HL-60 (cell line): ENCODE results near the gene ITGB5.

Experiments
- DNase-seq, 2 experiments: peaks; one replicate each; pipeline ENCODE4 v3.0.0-alpha.2; 2010 to 2020; ENCODE audit warnings: low read depth in 1 of 2, low spot score in 1 of 2
- H3K27ac ChIP-seq: fragments of 250-450 bp; sonication (Bioruptor Pico); replicated peaks from 2 replicates; pipeline ENCODE4 v1.5.1; 2020; ENCODE audit warnings: mild to moderate bottlenecking, moderate library complexity
- H3K27me3 ChIP-seq: fragments of 250-450 bp; sonication (Bioruptor Pico); 2 replicates; pipeline ENCODE4 v1.5.1; 2021; ENCODE audit warnings: mild to moderate bottlenecking, moderate library complexity; ENCODE audit not compliant: insufficient read depth, poor library complexity, severe bottlenecking
- H3K4me3 ChIP-seq: replicated peaks from 2 replicates; pipeline ENCODE4 v1.5.1; 2011; ENCODE audit warnings: mild to moderate bottlenecking, control low read depth, low read length; ENCODE audit not compliant: insufficient read depth
- GABPA ChIP-seq: IDR thresholded peaks from 2 replicates; pipeline ENCODE4 v1.6.1; 2012; ENCODE audit warnings: low read depth
- POLR2AphosphoS5 ChIP-seq: IDR thresholded peaks from 2 replicates; pipeline ENCODE4 v1.6.1; 2012; ENCODE audit warnings: low read depth
- REST ChIP-seq: IDR thresholded peaks from 2 replicates; pipeline ENCODE4 v1.6.1; 2012; ENCODE audit warnings: low read depth; ENCODE audit not compliant: insufficient replicate concordance
- SPI1 ChIP-seq: IDR thresholded peaks from 2 replicates; pipeline ENCODE4 v1.6.1; 2012; ENCODE audit warnings: low read depth, mild to moderate bottlenecking, borderline replicate concordance
- TF ChIP-seq, protein P1 (sequence below): IDR thresholded peaks from one replicate; pipeline ENCODE4 v1.5.1; 2011; ENCODE audit warnings: low read length, control low read depth, inconsistent platforms; ENCODE audit not compliant: insufficient read depth

The ITGB5 gene

DNA sequence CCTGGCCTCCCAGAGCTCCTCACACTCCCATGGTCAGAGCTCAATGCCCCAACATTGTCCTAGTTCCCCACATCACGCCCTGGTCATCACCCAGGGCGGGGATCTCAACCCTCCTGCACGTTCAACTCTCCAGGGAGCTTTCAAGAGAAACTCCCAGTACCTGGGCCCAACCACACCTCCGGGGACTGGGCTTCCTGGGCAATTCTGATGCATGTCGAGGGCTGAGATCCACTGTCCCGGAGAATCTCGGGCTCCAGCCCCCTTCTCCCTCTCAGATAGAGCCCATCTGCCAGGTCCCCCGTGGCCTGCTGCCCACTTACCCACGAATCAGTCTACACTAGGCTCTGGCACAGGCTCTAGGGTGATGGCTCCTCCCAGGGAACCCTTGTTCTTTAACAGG is 117.7 kb downstream of the ITGB5 start:
- TF ChIP-seq SPI1 (no peak), GABPA (no peak), POLR2AphosphoS5 (no peak), REST (no peak)
- TF ChIP-seq, protein P1, sequence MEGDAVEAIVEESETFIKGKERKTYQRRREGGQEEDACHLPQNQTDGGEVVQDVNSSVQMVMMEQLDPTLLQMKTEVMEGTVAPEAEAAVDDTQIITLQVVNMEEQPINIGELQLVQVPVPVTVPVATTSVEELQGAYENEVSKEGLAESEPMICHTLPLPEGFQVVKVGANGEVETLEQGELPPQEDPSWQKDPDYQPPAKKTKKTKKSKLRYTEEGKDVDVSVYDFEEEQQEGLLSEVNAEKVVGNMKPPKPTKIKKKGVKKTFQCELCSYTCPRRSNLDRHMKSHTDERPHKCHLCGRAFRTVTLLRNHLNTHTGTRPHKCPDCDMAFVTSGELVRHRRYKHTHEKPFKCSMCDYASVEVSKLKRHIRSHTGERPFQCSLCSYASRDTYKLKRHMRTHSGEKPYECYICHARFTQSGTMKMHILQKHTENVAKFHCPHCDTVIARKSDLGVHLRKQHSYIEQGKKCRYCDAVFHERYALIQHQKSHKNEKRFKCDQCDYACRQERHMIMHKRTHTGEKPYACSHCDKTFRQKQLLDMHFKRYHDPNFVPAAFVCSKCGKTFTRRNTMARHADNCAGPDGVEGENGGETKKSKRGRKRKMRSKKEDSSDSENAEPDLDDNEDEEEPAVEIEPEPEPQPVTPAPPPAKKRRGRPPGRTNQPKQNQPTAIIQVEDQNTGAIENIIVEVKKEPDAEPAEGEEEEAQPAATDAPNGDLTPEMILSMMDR, result no peak
- Histone ChIP-seq H3K27me3 (peaks cover 16% of the 10 kb centered on the region), H3K27ac (no peak overlapping the region), H3K4me3 (no peak overlapping the region)
- no peak for DNase-seq

DNA sequence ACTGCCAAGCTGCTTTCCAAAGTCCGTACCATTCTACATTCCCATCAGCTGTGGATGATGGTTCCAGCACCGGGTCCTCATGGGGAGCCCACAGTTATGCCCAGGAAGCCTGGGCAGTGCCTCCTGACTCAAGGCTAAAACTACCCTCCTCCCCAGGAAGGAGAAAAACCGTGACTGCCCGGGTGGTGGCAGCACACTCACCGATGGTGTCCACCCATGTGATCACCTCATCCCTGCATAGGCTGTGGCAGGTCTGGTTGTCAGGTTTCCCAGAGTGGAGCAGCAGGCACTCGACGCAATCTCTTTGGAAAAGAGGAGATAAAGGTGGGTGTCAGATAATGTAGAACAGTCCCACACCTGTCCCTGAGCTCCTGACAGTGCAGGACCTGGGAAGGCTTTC is 118.4 kb downstream of the ITGB5 start:
- TF ChIP-seq GABPA (no peak), SPI1 (no peak), POLR2AphosphoS5 (no peak), REST (no peak)
- TF ChIP-seq, protein P1, result no peak
- DNase-seq, result no peak
- no peak overlapping the region for H3K4me3 ChIP-seq
- H3K27ac ChIP-seq, result no peak overlapping the region
- peaks cover 14% of the 10 kb centered on the region for H3K27me3 ChIP-seq

DNA sequence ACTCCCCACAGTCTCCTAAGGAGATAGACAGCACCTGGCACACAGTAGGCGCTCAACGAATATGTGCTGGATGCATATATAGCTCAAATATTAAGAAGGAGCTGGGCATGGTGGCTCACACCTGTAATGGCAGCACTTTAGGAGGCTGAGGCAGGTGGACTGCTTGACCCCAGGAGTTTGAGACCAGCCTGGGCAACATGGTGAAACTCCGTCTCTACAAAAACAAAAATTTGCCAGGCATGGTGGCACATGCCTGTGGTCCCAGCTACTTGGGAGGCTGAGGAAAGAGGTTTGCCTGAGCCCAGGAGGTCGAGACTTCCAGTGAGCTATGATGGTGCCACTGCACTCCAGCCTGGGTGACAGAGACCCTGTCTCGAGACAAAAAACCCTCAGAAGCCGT is 119.5 kb downstream of the ITGB5 start:
- peaks cover 10% of the 10 kb centered on the region for H3K27me3 ChIP-seq
- TF ChIP-seq SPI1 (no peak), GABPA (no peak), REST (no peak), POLR2AphosphoS5 (no peak)
- TF ChIP-seq, protein P1, result no peak
- H3K27ac ChIP-seq, result no peak overlapping the region
- no peak overlapping the region for H3K4me3 ChIP-seq
- DNase-seq, result no peak
